NCI-H748 (cell line): ENCODE measurements around the gene CANT1.
"Not testable (repeated sequence)": the region's sequence is repeated elsewhere in the genome, so short reads cannot be mapped to it uniquely, and the experiment has no call there.

ENCODE experiments used
- DNase-seq: peaks from one replicate; lab custom pipeline; 2025; ENCODE audit not compliant: unreplicated experiment; lab: John Stamatoyannopoulos, UW

CANT1 gene

DNA sequence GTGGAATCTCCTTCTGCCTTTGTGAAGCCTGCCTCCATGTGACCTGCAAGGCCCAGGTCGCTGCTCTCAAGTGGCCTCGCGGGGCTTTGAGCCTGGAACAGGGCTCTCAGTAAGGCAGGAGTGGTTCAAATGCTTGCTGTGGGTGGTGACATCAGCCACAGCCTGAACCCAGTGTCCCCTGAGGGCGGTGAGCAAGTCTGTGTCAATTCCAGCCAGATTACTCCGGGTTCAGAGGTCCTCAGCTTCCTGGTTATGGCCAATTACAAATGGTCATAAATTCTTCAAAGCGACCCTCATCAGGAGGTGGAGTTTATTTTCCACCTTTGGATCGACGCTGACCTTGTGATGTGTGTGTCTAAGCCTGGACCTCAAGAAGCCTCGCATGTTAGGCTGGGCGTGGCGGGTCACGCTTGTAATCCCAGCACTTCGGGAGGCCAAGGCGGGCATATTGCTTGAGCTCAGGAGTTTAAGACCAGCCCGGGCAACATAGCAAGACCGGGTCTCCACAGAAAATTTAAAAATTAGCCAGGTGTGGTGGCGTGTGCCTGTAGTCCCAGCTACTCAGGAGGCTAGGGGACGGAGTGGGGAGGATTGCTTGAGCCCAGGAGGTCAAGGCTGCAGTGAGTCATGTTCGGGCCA lies 47.1 kb downstream of the CANT1 start:
- no peak for DNase-seq

DNA sequence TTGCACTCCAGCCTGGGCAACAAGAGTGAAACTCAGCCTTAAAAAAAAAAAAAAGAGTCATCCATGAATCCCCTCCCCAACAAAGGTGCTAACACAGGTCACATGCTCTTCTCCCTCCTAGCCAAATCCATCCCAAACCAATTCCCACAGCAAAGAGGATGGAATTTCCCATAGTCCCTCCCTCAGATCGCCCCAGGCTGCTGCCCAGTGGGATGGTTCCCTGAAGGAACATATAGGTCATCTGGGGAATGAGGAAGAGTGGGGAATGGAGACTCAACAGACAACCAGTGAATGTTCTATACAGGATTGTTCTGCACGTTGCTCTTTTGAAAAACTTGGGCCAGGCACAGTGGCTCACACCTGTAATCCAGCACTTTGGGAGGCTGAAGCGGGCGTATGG lies 48.0 kb downstream of the CANT1 start:
- DNase-seq, result no peak

DNA sequence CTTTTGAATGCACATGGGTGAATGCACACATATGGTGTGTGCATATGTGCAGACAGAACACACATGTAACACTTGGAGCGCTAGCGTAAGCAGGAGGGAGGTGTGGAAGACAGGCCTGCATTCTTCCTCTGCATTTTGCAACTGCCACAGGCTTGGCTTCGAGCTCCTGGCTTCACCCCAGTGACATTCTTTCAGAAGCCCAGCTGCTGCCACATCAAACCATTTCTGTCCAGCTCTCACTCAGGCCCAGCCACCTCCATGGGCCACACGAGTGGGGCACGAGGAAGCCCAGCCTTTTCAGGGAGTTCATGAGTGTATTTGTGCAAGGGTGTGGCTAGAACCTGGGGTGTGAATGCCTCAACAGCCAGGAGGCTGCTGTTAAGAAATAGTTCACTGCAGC lies 48.6 kb downstream of the CANT1 start:
- DNase-seq, result no peak

DNA sequence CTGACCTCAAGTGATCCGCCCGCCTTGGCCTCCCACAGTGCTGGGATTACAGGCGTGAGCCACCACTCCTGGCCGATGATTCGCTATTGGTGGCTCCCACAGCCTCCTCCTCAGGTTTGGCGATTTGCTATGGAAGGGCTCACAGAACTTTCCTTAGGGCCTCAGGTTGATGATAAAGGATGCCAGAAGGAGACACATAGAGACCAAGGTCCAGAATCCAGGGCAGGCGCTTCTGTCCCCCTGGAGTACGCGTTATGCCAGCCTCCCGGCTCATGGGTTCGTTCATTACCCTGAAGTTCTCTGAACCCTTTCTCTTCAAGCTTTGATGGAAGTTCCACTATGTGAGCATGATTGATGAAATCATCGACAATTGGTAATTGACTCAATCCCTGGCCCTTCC lies 49.8 kb downstream of the CANT1 start:
- no peak for DNase-seq

DNA sequence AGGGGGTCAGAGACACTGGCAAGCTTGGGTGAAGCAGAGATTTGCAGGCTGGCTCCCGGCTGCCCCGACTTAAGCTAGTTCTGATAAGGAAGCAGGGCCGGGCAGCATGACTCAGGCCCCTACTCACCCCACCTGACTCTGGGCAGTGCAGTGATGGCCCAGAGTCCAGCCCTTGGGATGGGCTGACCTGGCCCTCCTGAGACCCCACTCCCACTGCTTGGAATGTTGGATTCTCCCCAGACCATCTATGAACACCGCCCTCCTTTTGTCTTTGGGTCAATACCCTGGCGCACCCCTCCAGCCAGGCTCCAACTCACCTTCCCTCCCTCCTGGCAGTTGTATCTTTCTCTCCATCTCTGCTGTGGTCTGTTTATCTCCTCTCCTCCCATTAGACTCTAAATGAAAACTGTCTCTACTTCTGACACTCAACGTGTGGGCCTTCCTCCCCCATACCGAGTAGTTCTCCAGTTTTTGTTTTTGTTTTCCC lies 50.9 kb downstream of the CANT1 start:
- DNase-seq, result no peak

DNA sequence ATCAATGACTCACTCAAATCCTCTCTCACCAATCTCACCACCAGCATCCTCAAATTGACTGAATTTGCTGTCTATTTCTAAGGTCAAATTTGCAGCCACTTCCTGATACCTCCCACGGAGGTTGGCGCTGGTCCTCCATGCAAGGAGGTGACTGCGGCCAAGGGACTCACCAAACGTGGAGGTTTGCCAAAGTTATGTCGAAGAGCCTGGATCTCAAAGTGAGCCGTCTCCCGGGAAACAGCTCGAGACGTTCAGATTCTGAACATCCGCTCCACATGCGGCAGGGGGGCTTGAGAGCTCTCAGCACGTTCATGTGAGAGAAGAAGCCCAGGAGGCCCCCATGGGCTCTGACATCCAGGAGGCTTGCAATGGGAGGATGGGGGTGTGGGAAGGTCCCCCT lies 52.4 kb downstream of the CANT1 start:
- no peak for DNase-seq

DNA sequence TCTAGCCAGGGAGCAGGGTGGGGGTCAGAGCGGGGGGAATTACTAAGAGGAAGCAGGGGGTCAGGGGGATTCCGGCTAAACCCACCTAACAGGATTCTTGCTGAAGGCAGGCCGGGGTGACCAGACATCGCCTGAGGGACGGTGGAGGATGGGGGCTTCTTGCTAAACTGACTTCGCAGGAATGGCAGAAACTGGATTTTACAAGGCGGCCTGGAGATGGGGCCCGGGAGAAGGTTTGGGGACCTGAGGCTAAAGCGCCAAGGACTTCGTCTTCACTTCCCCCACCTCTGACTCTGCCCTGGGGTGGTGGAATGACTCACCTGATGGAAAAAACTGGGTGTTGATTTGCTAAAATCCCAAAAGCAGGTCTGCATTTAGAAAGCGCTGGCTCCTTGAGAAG lies 53.3 kb downstream of the CANT1 start:
- no peak for DNase-seq

DNA sequence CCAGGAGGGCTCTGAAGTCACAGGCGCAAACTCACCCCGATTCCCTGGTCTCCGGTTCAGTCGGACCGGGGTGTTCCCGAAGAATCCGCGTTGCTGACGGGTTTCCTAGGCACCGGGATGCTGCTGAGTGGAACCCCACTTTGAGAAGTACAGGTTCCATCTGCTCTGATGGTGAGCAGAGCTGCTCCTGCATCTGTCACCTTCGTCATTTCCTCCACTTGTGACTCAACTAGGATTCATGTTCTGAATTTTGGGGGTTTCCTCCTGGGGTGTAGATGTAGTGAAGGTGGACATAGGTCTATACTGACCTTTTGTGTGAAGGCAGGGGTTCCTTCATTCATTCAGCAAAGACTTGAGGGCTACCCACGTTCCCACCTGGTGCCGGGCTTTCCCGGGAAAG lies 54.9 kb downstream of the CANT1 start:
- no peak for DNase-seq

DNA sequence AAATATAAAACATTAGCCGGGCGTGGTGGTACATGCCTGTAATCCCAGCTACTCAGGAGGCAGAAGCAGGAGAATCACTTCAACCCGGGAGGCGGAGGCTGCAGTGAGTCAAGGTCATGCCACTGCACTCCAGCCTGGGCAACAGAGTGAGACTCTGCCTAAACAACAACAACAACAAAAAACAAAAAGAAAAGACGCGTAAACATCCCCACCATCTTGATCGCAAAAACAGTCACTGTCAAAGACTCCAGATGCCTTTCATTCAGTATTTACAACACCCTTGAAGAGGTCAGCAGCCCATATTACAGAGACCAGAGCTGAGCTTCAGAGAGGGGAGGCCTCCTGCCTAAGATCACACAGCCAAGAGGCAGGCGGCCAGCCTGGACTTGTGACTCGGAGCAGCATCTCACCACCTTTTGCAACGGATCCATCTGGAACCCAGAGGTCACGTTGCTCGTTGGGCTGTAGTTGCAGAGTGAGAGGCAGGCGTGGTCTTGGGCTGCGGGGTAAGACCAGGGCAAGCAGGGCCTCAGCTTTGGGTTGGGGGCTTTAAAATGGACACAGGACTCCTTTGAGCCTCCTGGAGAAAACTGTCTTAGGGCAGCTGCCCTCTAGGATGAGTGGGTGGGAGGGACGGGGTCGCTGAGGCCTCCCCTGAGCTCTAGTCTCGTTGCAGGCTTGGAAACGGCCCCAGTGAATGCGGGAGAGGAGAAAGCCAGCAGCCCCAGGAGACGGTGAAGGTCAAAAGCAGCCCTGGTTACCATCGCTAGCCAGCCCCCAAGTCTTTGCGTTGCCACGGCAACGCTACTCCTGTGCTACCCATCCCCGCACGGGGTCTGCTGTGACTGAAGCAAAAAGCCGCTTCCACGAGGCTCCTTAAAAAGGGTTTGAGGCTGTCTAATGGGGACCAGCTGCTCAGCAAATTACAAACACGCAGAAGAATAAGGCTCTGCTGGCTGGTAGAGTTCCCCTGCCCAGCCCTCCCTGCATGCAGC lies 55.9 kb downstream of the CANT1 start:
- peak; percentile 13 for DNase-seq

DNA sequence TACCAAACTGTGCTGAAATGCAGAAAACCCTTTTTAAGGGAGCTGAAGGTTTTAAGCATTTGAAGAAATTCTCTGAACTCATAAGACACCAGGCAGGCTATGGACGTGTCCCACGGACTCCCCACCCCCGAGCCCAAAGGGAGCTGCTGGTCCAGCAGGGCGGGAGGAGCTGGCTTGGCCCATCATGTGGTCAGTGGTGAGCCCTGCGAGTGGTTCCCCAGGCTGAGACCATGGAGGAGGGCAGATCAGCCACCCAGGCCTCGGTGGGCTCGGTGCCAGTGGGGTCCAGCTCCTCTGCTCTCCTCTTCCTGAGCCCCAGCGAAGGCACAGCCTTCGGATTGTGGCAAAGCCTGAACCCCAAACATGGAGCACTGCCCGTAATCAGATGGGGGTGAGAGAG lies 56.9 kb downstream of the CANT1 start:
- no peak for DNase-seq

DNA sequence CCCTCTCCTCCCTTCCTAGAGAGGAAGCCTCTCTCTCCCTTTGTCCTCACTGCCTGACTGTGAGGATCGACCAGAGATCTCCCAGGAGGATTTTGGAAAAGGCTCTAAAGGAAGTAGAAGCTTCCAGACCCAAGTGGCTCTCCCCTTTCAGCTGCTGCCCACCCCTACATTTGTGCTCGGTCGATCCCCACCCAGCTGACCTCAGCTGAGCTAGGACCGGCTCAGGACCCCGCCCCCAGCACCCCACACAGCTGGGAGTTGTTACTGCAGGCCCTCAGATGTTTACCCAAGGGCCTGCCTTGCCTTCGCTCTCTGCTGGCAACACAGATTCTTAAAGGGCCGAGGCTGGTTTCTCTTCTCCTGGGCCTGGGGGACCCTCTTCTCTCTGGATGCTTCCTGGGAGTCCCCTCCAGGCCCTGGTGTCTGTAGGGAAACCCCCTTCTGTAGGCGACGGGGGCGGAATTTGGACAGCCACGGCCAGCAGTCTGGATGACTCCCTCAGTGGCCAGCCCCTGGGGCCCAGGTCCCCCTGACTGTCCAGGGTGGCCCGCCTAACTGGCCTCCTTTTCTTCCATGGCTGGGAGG lies 57.5 kb downstream of the CANT1 start:
- DNase-seq, result no peak

DNA sequence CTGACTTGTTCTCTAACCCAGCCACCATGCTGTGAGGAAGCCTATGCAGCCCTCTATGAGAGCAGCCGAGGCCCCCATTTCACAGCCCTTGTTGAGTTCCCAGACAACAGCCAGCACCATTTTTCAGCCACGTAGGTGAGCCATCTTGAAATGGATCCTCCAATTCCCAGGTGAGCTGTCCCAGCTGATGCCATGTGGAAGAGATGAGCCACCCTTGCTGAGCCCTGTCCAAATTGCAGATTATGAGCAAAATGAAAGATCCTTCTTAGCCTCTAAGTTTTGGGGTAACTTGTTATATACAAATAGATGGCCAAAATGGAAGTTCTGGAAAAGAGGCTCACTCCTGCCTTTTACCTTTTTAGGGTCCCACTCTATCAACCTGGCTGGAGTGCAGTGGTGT lies 58.7 kb downstream of the CANT1 start:
- no peak for DNase-seq

DNA sequence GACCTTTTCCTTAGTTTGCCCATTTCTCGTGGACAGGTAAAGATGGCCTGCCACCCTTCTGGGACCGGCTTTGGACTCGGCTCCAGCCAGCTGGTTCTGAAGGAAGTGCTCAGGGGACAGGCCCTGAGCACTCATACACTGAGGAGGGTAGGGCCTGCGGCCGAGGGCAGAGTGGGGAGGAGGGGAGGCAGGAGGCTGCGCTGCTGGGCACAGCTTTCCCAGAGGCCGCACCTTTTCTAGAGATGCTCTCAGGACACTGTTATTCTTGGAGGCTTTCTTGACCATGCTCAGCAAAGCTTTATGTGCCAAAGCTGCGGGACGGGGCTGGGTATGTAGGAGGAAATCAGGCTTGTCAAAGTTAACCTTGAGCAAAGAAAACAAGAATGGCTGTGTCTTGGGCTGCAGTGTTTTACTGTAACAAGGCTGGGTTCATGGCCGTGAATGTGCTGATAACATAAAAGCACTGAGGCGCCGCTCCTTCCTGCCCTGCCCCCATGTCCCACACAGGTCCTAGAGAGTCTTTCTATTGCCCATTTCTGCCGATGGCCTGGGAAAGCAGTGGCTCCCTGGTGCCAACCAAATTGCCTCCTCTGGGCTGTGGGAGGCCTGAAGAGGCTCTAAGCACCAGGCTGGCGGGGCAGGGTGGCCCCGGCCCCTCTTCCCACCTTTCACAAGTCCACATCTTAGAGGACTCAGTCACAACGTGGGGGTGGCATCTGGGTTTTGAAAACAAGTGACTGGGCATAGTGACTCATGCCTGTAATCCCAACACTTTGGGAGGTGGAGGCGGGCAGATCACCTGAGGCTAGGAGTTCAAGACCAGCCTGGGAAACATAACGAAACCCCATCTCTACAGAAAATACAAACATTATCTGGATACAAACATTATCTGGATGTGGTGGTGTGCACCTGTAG lies 62.1 kb downstream of the CANT1 start:
- no peak for DNase-seq

DNA sequence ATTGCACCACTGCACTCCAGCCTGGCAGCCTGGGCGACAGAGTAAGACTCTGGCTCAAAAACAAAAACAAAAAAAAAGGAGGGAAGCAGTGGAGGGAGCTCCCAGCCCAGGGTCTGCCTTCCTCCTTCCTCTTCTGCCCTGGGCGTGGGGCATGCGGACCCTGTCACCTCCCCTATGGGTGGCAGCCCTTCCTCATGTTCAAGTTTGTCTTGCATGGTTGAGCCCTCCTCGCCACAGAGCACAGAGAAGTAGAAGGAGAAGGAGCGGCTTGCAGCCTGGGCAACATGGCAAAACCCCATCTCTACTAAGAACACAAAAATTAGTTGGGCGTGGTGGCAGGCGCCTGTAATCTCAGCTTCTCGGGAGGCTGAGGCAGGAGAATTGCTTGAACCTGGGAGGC lies 62.9 kb downstream of the CANT1 start:
- DNase-seq, result no peak

DNA sequence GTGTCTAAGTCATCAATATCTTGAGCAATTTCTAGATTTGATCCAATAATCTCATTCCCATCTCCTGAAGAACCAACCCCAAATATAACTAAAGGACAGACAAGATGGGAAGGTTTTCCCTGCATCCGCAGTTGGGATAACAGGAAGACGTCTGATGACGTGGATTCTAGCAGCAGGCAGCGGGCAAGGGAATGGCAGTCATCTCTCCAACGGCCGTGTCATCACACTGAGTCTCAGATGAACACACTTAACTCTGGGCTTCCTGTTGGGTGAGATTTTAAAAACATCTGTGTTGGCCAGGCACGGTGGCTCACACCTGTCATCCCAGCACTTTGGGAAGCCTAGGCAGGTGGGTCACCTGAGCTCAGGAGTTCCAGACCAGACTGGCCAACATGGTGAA lies 63.4 kb downstream of the CANT1 start:
- DNase-seq, result no peak

DNA sequence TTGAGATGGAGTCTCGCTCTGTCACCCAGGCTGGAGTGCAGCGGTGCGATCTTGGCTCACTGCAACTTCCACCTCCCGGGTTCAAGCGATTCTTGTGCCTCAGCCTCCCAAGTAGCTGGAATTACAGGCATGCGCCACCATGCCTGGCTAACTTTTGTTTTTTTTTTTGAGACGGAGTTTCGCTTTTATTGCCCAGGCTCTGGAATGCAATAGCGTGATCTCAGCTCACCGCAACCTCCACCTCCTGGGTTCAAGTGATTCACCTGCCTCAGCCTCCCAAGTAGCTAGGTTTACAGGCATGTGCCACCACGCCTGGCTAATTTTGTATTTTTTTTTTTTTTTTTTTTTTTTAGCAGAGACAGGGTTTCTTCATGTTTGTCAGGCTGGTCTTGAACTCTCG lies 64.1 kb downstream of the CANT1 start:
- DNase-seq, result not testable (repeated sequence)

DNA sequence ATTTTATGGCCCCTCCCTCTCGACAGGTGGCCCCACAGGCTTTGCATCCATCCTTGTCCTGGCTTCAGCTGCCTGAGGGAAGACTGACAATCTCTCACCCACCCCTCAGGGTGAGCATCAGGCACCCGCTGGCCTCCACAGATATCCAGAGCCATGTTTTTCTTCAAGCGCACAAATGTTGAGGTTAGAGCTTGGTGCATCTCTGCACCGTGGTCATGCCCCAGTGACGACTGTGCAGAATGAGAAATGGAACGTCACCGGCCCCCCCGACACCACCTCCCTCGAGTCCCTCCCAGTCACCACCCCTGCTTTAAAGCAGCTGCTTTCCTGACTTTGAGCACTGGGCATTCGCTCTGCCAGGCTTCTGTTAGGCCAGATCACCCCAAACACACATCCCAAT lies 64.6 kb downstream of the CANT1 start:
- DNase-seq, result no peak

DNA sequence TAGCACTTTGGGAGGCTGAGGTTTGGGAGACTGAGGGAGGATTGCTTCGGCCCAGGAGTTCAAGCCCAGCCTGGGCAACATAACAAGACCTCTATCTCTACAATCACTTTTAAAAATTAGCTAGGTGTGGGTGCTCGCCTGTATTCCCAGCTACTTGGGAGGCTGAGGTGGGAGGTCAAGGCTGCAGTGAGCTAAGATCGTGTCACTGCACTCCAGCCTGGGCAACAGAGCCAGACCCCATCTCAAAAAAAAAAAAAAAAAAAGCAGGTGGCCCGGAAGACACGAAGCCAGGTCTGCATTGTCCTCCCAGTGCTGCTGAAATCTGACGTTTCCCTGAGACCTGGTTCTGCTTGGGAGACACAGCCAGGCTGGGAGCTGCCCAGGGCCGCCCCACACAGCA lies 65.5 kb downstream of the CANT1 start:
- no peak for DNase-seq
